ENCODE data around the gene CRADD.

GRCh38 chr12:93921521-93921920, 244.3 kb downstream of the CRADD start:
- TF ChIP-seq CTCF (IDR thresholded peaks at IDR 0.05 in 8 of 11, conservative IDR thresholded peaks at IDR 0.05 in 3 of 11): no peak
- TF ChIP-seq POLR2A (IDR thresholded peaks at IDR 0.05): no peak
- TF ChIP-seq POLR2AphosphoS5 (IDR thresholded peaks at IDR 0.05): no peak
